Measurements from ENCODE around the gene STX2. TPM values are rescaled to one million over a fixed set of nuclear protein-coding genes. Genes with fewer than 3 reads are reported as not detected.
"Not testable (repeated sequence)": the region's sequence is repeated elsewhere in the genome, so short reads cannot be mapped to it uniquely, and the experiment has no call there.

STX2 gene
- total RNA-seq, 2 donors from 2014 or later, result 24.5 to 26.3 TPM

DNA sequence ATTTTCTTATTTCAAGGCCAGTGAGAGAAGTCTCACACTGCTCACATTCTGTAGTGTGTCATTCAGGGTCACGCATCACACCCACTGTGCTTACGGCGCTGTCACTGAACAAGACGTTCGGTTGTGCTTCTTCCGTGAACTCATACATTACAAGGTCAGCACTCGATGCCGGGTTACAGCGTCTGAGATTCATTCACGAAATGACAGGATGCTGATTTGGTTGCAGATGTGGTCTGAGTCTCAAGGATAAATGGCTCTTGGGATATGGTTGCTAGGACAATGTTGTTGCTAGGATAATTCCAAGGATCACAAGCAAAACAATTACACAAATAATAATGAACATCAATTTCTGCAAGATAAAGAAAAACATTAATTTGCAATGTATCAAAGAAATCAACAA is 47.4 kb downstream of the STX2 start:
- no peak for DNase-seq (ENCODE audit: low spot score)
- TF ChIP-seq, protein P1, sequence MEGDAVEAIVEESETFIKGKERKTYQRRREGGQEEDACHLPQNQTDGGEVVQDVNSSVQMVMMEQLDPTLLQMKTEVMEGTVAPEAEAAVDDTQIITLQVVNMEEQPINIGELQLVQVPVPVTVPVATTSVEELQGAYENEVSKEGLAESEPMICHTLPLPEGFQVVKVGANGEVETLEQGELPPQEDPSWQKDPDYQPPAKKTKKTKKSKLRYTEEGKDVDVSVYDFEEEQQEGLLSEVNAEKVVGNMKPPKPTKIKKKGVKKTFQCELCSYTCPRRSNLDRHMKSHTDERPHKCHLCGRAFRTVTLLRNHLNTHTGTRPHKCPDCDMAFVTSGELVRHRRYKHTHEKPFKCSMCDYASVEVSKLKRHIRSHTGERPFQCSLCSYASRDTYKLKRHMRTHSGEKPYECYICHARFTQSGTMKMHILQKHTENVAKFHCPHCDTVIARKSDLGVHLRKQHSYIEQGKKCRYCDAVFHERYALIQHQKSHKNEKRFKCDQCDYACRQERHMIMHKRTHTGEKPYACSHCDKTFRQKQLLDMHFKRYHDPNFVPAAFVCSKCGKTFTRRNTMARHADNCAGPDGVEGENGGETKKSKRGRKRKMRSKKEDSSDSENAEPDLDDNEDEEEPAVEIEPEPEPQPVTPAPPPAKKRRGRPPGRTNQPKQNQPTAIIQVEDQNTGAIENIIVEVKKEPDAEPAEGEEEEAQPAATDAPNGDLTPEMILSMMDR (IDR thresholded peaks at IDR 0.05), result no peak
- H3K36me3 ChIP-seq, result peaks cover 51% of the 10 kb centered on the region
- no peak overlapping the region for H3K4me3 ChIP-seq
- no peaks in the 10 kb centered on the region for H3K9me3 ChIP-seq
- no peaks in the 10 kb centered on the region for H3K27me3 ChIP-seq
- H3K27ac ChIP-seq, result no peak overlapping the region
- H3K4me1 ChIP-seq, result no peaks in the 10 kb centered on the region

DNA sequence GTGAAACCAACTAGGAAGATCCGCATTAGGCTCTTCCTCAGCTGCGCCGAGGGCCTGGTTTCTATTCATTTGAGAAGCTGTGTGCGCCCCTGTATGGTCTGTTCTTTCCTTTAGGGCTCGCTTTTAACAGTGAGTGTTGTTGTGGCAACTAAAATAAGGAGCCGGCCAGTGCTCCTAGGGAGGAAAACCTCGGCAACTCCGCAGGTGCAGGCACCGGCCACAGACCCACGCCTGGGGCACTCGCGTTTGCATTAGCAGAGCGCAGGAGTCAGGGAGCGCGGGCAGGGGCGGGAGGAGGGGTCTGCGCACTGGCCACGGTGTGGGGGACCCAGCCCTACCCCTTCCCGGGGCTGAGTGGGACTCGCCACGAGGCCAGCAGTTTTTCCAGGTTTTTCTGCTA is 50.5 kb downstream of the STX2 start:
- peaks cover 0 to 16% of the 10 kb centered on the region in 2 donors for H3K9me3 ChIP-seq
- TF ChIP-seq, protein P1 (IDR thresholded peaks at IDR 0.05), result no peak
- peaks cover 42% of the 10 kb centered on the region for H3K36me3 ChIP-seq
- DNase-seq (ENCODE audit: low spot score), result no peak
- H3K4me1 ChIP-seq, result no peaks in the 10 kb centered on the region
- H3K27ac ChIP-seq, result no peak overlapping the region
- H3K27me3 ChIP-seq, result no peaks in the 10 kb centered on the region
- no peak overlapping the region for H3K4me3 ChIP-seq

DNA sequence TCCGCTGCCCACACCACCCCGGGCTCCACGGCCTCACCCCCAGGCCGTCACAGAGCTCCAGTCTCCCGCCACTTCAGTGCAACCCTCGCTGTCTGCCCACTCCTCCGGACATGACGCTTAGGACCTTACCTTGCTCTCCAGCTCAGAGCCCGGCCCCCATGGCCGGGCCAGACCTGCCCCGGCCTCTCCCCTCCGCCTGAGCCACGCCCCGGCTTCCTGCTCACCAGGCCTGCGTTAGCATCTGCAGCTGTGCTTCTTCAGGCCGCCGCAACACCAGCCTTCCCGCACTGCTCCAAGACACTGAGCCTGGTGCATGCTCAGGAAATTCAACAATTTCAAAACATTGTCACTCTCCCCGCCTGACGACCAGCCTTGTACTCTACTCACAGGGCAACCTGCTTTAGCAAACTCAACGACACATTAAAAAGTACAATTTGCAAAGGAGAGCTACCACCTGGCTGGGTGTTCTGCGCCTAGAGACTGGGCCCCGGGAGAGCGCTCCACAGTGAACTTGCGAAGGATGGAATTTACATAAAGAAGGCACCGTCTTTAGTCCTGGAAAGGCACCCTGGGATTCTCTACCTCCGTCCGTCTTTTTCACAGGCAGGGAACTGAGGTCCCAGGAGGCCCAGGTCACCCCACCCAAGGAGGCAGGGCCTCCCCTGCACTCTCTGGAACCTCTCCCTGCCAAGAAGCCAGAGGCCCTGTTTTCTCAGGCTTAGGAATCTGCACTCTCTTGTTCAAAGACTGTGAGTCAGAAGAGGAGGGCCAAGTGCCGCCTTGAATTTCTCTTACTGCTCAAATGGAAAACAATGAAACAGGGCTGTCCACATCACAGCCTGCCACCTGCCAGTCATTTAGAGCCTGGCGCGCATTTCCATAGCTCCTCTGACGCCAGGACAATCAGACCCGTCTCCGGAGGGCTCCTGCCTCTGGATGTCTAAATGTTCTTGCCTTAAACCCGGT is 51.3 kb downstream of the STX2 start:
- H3K9me3 ChIP-seq, result peaks cover 0 to 16% of the 10 kb centered on the region in 2 donors
- no peaks in the 10 kb centered on the region for H3K4me1 ChIP-seq
- no peaks in the 10 kb centered on the region for H3K27me3 ChIP-seq
- no peak overlapping the region for H3K4me3 ChIP-seq
- peaks cover 40% of the 10 kb centered on the region for H3K36me3 ChIP-seq
- no peak overlapping the region for H3K27ac ChIP-seq
- TF ChIP-seq, protein P1 (IDR thresholded peaks at IDR 0.05), result no peak
- DNase-seq (ENCODE audit: low spot score), result no peak

DNA sequence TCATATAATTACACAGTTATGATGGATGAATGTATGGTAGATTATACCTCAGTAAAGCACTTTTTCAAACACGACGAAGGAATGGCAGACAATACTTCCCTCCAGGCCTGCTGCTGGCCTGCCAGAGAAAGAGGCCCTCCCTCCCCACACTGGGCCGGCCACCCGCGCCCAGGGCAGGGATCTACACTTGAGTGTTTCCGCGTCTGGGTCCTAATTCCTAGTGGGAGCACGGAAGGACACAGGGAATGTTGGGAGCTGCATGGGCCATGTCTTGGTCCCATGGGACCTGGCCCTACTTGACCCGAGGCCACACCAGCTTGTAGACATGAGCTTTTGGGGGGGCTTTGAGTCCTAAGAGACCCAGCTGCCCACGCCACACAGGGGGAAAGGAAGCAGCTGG is 52.0 kb downstream of the STX2 start:
- no peak for DNase-seq (ENCODE audit: low spot score)
- Histone ChIP-seq H3K4me3 (no peak overlapping the region), H3K9me3 (peaks cover 0 to 16% of the 10 kb centered on the region in 2 donors), H3K27me3 (no peaks in the 10 kb centered on the region), H3K36me3 (peaks cover 40% of the 10 kb centered on the region), H3K4me1 (no peaks in the 10 kb centered on the region), H3K27ac (no peak overlapping the region)
- TF ChIP-seq, protein P1 (IDR thresholded peaks at IDR 0.05), result no peak

DNA sequence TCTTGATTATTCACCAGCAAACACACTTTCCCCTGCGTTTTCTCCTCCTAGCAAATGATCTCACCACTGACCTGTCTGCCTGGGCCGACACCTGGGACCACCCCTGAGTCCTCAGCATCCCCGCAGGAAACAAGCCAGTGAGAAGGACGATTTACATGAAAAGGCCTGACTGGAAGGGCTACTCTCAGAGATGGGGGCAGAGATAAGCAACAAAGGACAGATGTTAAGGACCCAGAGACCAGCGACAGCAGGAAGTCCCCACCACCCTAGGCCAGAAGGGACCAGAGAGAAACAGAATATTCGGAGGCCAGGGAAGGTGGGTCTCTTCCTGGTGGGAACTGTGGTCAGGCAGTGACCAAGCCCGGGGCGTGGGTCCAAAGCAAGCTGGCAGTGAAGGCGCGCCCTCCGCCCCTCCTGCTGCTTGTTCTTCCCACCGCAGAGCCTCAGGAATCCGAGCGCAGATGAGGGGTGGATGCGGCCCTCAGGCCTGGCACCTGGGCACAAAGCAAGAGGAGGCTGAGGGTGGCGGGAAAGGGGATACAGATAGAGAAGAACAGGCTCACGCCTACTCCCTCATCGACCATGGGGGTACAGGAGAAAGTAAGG is 55.8 kb downstream of the STX2 start:
- Histone ChIP-seq H3K9me3 (peaks cover 0 to 16% of the 10 kb centered on the region in 2 donors), H3K4me1 (no peaks in the 10 kb centered on the region), H3K36me3 (peaks cover 22% of the 10 kb centered on the region), H3K4me3 (no peak overlapping the region), H3K27me3 (no peaks in the 10 kb centered on the region), H3K27ac (no peak overlapping the region)
- TF ChIP-seq, protein P1 (IDR thresholded peaks at IDR 0.05), result no peak
- no peak for DNase-seq (ENCODE audit: low spot score)

DNA sequence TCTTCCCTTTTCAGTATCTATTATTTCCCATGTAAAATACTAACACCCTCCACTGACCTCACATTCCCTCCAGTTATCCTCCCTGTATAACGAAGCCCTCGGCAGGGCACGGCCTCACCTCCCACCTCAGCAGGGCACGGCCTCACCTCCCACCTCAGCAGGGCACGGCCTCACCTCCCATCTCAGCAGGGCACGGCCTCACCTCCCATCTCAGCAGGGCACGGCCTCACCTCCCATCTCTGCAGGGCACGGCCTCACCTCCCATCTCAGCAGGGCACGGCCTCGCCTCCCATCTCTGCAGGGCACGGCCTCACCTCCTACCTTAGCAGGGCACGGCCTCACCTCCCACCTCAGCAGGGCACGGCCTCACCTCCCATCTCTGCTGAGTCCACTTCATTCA is 56.8 kb downstream of the STX2 start:
- H3K4me1 ChIP-seq; H3K4me3 ChIP-seq; H3K27me3 ChIP-seq; DNase-seq (ENCODE audit: low spot score); H3K27ac ChIP-seq: not testable (repeated sequence)
- H3K36me3 ChIP-seq, result peaks cover 22% of the 10 kb centered on the region
- H3K9me3 ChIP-seq, result peaks cover 0 to 16% of the 10 kb centered on the region in 2 donors
